Activated CD4-positive, CD25-positive, alpha-beta regulatory T cell (primary cell): ENCODE results near the gene MDC1.

Experiments
- DNase-seq, 4 experiments: peaks; one replicate each; lab custom pipeline; 2025; lab: John Stamatoyannopoulos, UW

Gene MDC1

GRCh38 chr6:30707281-30707850 is 9.7 kb downstream of the MDC1 start:
- DNase-seq, result no peak

GRCh38 chr6:30705620-30706019 is 11.5 kb downstream of the MDC1 start:
- DNase-seq, result no peak

- DNase-seq, result no peak
Measured at GRCh38 chr6:30703821-30704220, 13.3 kb downstream of the MDC1 start.

- DNase-seq, result no peak
Measured at GRCh38 chr6:30703011-30703410, 14.1 kb downstream of the MDC1 start.

GRCh38 chr6:30700340-30700739 is 16.7 kb downstream of the MDC1 start:
- DNase-seq, result no peak

- no peak for DNase-seq
Measured at GRCh38 chr6:30696432-30696831, 20.6 kb downstream of the MDC1 start.

- no peak for DNase-seq
Measured at GRCh38 chr6:30691208-30691847, 25.8 kb downstream of the MDC1 start.

GRCh38 chr6:30690403-30691207 is 26.5 kb downstream of the MDC1 start, which contains the start of gene NRM:
NRM (minus strand) TSS chr6:30690984; CDS start chr6:30690974, 10 bp downstream.
- DNase-seq, result peak; percentile 37 to 67 (median 49)

GRCh38 chr6:30689985-30690384 is 27.1 kb downstream of the MDC1 start:
- DNase-seq, result no peak

GRCh38 chr6:30689022-30689865 is 27.8 kb downstream of the MDC1 start:
- no peak for DNase-seq

GRCh38 chr6:30688569-30688968 is 28.5 kb downstream of the MDC1 start:
- DNase-seq, result no peak

GRCh38 chr6:30687659-30688431 is 29.2 kb downstream of the MDC1 start:
- DNase-seq, result no peak

GRCh38 chr6:30686908-30687658 is 30.0 kb downstream of the MDC1 start:
- peak; percentile 53 to 72 (median 60) for DNase-seq

GRCh38 chr6:30686009-30686907 is 30.8 kb downstream of the MDC1 start, which contains the start of gene PPP1R18:
PPP1R18 (minus strand) TSS chr6:30686645; CDS start chr6:30686018, 627 bp downstream.
- DNase-seq, result peak; percentile 64 to 79 (median 70)

- DNase-seq, result no peak
Measured at GRCh38 chr6:30685157-30686008, 31.7 kb downstream of the MDC1 start.

GRCh38 chr6:30684386-30685156 is 32.5 kb downstream of the MDC1 start:
- DNase-seq, result peak in 3 of 4 experiments; percentile 14 to 47 (median 43)

- no peak for DNase-seq
Measured at GRCh38 chr6:30683980-30684338, 33.1 kb downstream of the MDC1 start.
